DMS79 (cell line): ENCODE data around the gene IFI30.
"Not testable (repeated sequence)": the region's sequence is repeated elsewhere in the genome, so short reads cannot be mapped to it uniquely, and the experiment has no call there.

Experiments
- DNase-seq: peaks from one replicate; lab custom pipeline; 2025; lab: John Stamatoyannopoulos, UW

Gene IFI30

GRCh38 chr19:18203408-18203862 is 29.8 kb downstream of the IFI30 start:
- DNase-seq = no peak

GRCh38 chr19:18203863-18204393 is 30.3 kb downstream of the IFI30 start, which contains the start of gene RAB3A:
RAB3A (minus strand) TSS chr19:18204042; CDS start chr19:18202740, 1,302 bp downstream.
- peak; percentile 99 for DNase-seq

GRCh38 chr19:18204394-18205199 is 31.0 kb downstream of the IFI30 start:
- no peak for DNase-seq

GRCh38 chr19:18205200-18205892 is 31.7 kb downstream of the IFI30 start:
- DNase-seq = peak; percentile 10

GRCh38 chr19:18206018-18206417 is 32.4 kb downstream of the IFI30 start:
- DNase-seq = no peak

GRCh38 chr19:18208098-18208951 is 34.7 kb downstream of the IFI30 start:
- no peak for DNase-seq

- not testable (repeated sequence) for DNase-seq
Measured at GRCh38 chr19:18209912-18210311, 36.3 kb downstream of the IFI30 start.

GRCh38 chr19:18211683-18212082 is 38.1 kb downstream of the IFI30 start:
- no peak for DNase-seq

GRCh38 chr19:18214779-18215433 is 41.3 kb downstream of the IFI30 start:
- no peak for DNase-seq

- DNase-seq = no peak
Measured at GRCh38 chr19:18216789-18217188, 43.2 kb downstream of the IFI30 start.

- DNase-seq = no peak
Measured at GRCh38 chr19:18218159-18218558, 44.5 kb downstream of the IFI30 start.

GRCh38 chr19:18218600-18218999 is 45.0 kb downstream of the IFI30 start:
- DNase-seq = no peak

GRCh38 chr19:18219911-18220631 is 46.5 kb downstream of the IFI30 start:
- no peak for DNase-seq

GRCh38 chr19:18220632-18221275 is 47.1 kb downstream of the IFI30 start:
- DNase-seq = no peak

GRCh38 chr19:18221815-18222725 is 48.5 kb downstream of the IFI30 start:
- no peak for DNase-seq

- DNase-seq = no peak
Measured at GRCh38 chr19:18223860-18224524, 50.4 kb downstream of the IFI30 start.

GRCh38 chr19:18224525-18225354 is 51.1 kb downstream of the IFI30 start:
- DNase-seq = peak; percentile 95

GRCh38 chr19:18225355-18225701 is 51.7 kb downstream of the IFI30 start:
- no peak for DNase-seq
